Kidney epithelial cell (primary cell): Measurements from ENCODE around the gene CLIC5. TPM values are rescaled to one million over a fixed set of nuclear protein-coding genes. Genes with fewer than 3 reads are reported as not detected.

ENCODE experiments used
- DNase-seq: peaks from one replicate; pipeline ENCODE4 v3.0.0-alpha.2; 2010; ENCODE audit warnings: low read depth
- H3K27me3 ChIP-seq: 2 replicates; pipeline ENCODE4 v1.6.0; 2011; ENCODE audit warnings: low read length; ENCODE audit not compliant: control insufficient read depth, insufficient read depth
- H3K36me3 ChIP-seq: 2 replicates; pipeline ENCODE4 v1.5.1; 2011; ENCODE audit warnings: low read length; ENCODE audit not compliant: control insufficient read depth, insufficient read depth
- H3K4me3 ChIP-seq: 2 replicates; pipeline ENCODE4 v1.5.1; 2011; ENCODE audit warnings: low read depth, mild to moderate bottlenecking, control low read depth, low read length
- CTCF ChIP-seq: IDR thresholded peaks from 2 replicates; pipeline ENCODE4 v1.5.1; 2011; ENCODE audit warnings: mild to moderate bottlenecking, moderate library complexity, low read length, control low read depth, inconsistent platforms; ENCODE audit not compliant: insufficient read depth, poor library complexity, severe bottlenecking
- total RNA-seq: library from RNA; depleted of rRNA; stranded (reverse); fragments of >200 nt; gene quantifications from 2 replicates; pipeline ENCODE4 v1.2.3, GENCODE V29; 2015

Gene CLIC5
- total RNA-seq, 1 donor from 2014 or later: 3.2 TPM

- Histone ChIP-seq H3K4me3 (no peak overlapping the region), H3K27me3 (no peaks in the 10 kb centered on the region), H3K36me3 (no peaks in the 10 kb centered on the region)
- no peak for TF ChIP-seq CTCF
- no peak for DNase-seq
Measured at GRCh38 chr6:45911691-45912090, 104.0 kb downstream of the CLIC5 start.

- H3K27me3 ChIP-seq: no peaks in the 10 kb centered on the region
- H3K36me3 ChIP-seq: no peaks in the 10 kb centered on the region
- no peak overlapping the region for H3K4me3 ChIP-seq
- no peak for TF ChIP-seq CTCF
- no peak for DNase-seq
Measured at GRCh38 chr6:45903959-45904358, 111.7 kb downstream of the CLIC5 start.

- no peaks in the 10 kb centered on the region for H3K36me3 ChIP-seq
- DNase-seq: no peak
- no peak overlapping the region for H3K4me3 ChIP-seq
- no peaks in the 10 kb centered on the region for H3K27me3 ChIP-seq
- TF ChIP-seq CTCF: no peak
Measured at GRCh38 chr6:45902984-45903383, 112.7 kb downstream of the CLIC5 start.

GRCh38 chr6:45901767-45902650, 113.7 kb downstream of the CLIC5 start:
- no peak overlapping the region for H3K4me3 ChIP-seq
- H3K36me3 ChIP-seq: no peaks in the 10 kb centered on the region
- DNase-seq: no peak
- no peaks in the 10 kb centered on the region for H3K27me3 ChIP-seq
- no peak for TF ChIP-seq CTCF

GRCh38 chr6:45900808-45901752, 114.6 kb downstream of the CLIC5 start:
- TF ChIP-seq CTCF: no peak

More at GRCh38 chr6:45900808-45901752, 114.6 kb downstream of the CLIC5 start:
- Histone ChIP-seq H3K36me3 (no peaks in the 10 kb centered on the region), H3K27me3 (no peaks in the 10 kb centered on the region), H3K4me3 (no peak overlapping the region)
- no peak for DNase-seq
